NCI-H345 (cell line): ENCODE data around the gene CCDC171.

Experiments
- DNase-seq: peaks from one replicate; lab custom pipeline; 2025; lab: John Stamatoyannopoulos, UW

The CCDC171 gene

GRCh38 chr9:16000811-16001210, 448.0 kb downstream of the CCDC171 start:
- no peak for DNase-seq

GRCh38 chr9:16001856-16002255, 449.0 kb downstream of the CCDC171 start:
- DNase-seq, result no peak

GRCh38 chr9:16002816-16003215, 450.0 kb downstream of the CCDC171 start:
- DNase-seq, result no peak

- DNase-seq, result peak; percentile 93
These were observed 450.9 kb downstream of the CCDC171 start for GRCh38 chr9:16003785-16004184.

GRCh38 chr9:16004613-16005012, 451.8 kb downstream of the CCDC171 start:
- no peak for DNase-seq

GRCh38 chr9:16010221-16010620, 457.4 kb downstream of the CCDC171 start:
- DNase-seq, result no peak

GRCh38 chr9:16012621-16013020, 459.8 kb downstream of the CCDC171 start:
- DNase-seq, result no peak

GRCh38 chr9:16013366-16013765, 460.5 kb downstream of the CCDC171 start:
- no peak for DNase-seq

- no peak for DNase-seq
These were observed 461.0 kb downstream of the CCDC171 start for GRCh38 chr9:16013826-16014225.

GRCh38 chr9:16022228-16022627, 469.4 kb downstream of the CCDC171 start:
- no peak for DNase-seq

GRCh38 chr9:16023446-16023845, 470.6 kb downstream of the CCDC171 start:
- no peak for DNase-seq
